Lower leg skin (tissue), 4 donors: Measurements from ENCODE around the gene KAZN. TPM values are rescaled to one million over a fixed set of nuclear protein-coding genes. Genes with fewer than 3 reads are reported as not detected.

Experiments
- DNase-seq, 2 donors: peaks; one replicate each; pipeline ENCODE4 v3.0.0-alpha.2; 2019; ENCODE audit warnings: low spot score in 2 of 2
- H3K4me3 ChIP-seq: fragments of 200-600 bp; sonication (generic); 2 replicates; pipeline ENCODE4 v1.5.1; 2017; ENCODE audit warnings: mild to moderate bottlenecking, low read depth; ENCODE audit not compliant: poor library complexity, severe bottlenecking
- POLR2A ChIP-seq, 2 donors: fragments of 450-650 bp; IDR thresholded peaks; one replicate each; pipeline ENCODE4 v1.6.1; 2016 to 2017; ENCODE audit warnings: antibody characterized with exemption in 2 of 2, mild to moderate bottlenecking in 1 of 2, moderate library complexity in 1 of 2
- WGBS, 2 donors: methylation state at CpG; one replicate each; pipeline ENCODE4 v1.1.5; 2018; 5-methylcytosine and 5-hydroxymethylcytosine counted together
- intact Hi-C: fragments of 100-400 bp; cut with DNase I; formaldehyde crosslinking; loops from one replicate; pipeline ENCODE4 v1.15.0; 2023; ENCODE audit warnings: low total_unique reads
- total RNA-seq, 4 donors: library from RNA; depleted of rRNA; stranded (reverse); fragments of >200 nt; gene quantifications; one replicate each; pipeline ENCODE4 v1.1.0, GENCODE V29; 2016
- TF ChIP-seq, protein P1 (sequence below), 3 donors: fragments of 450-650 bp; IDR thresholded peaks; one replicate each; pipeline ENCODE4 v1.5.1; 2016; ENCODE audit warnings: antibody characterized with exemption in 3 of 3, mild to moderate bottlenecking in 3 of 3, moderate library complexity in 2 of 3

KAZN gene
- total RNA-seq, 4 donors from 2014 or later, result 21.4 to 36.0 (median 28.4) TPM

DNA sequence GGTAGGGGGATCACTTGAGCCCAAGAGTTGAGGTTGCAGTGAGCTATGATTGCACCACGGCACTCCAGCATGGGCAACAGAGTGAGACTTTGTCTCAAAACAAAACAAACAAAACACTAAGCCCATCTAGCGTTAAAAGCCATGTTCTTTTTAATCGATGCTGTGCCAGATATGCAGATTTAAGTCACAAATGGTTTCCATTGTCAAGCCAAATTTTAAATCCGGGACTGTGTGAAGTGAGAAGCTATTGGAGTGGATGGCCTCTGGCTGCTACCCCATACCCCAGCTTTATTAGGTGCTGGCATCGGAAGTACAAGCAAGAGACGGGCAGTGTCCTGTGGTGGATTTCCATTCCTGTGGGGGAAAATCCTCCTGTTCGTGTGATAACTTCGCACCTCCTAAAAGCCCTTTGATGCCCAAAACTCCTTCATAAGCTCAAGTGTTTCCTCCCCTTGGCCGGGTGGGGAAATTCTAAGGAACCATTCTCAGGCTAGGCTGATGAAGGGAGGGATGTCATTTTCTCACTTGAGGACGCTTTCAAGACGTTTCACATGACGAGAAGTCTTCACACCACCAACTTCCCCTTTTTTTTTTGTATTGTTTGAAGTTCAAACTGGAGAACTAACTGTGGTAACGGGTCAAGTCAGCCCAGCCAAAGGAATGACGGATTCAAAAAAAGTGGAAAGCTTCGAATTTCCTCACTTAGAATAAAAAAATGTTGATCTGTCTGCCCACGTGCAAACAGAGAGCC is 140.8 kb downstream of the KAZN start:
- H3K4me3 ChIP-seq, result no peak overlapping the region
- intact Hi-C loops, result no loop called here
- WGBS, 2 donors, result 74 to 76% methylated on average over 16 of the region's 16 CpGs
- DNase-seq, result no peak
- TF ChIP-seq, protein P1, sequence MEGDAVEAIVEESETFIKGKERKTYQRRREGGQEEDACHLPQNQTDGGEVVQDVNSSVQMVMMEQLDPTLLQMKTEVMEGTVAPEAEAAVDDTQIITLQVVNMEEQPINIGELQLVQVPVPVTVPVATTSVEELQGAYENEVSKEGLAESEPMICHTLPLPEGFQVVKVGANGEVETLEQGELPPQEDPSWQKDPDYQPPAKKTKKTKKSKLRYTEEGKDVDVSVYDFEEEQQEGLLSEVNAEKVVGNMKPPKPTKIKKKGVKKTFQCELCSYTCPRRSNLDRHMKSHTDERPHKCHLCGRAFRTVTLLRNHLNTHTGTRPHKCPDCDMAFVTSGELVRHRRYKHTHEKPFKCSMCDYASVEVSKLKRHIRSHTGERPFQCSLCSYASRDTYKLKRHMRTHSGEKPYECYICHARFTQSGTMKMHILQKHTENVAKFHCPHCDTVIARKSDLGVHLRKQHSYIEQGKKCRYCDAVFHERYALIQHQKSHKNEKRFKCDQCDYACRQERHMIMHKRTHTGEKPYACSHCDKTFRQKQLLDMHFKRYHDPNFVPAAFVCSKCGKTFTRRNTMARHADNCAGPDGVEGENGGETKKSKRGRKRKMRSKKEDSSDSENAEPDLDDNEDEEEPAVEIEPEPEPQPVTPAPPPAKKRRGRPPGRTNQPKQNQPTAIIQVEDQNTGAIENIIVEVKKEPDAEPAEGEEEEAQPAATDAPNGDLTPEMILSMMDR (IDR thresholded peaks at IDR 0.05), result no peak
- TF ChIP-seq POLR2A (IDR thresholded peaks at IDR 0.05), result no peak

DNA sequence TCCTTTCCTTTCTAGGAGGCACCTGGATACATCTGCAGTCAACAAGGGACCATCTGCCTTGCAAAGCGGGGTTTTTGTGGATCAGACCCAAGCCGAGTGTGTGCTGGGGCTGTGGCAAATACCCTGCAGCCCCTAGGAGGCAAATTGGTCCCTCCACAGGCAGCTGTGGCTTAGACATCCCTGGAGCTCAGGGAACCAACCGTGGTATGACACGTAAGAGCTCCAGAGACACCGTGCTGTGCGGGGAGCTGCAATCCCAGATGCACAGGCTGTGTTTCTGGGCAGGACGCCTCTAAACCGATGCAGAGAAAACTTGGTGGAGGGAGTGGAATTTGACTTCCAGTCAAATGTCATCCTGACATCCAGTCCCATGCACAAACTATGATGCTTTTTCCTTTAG is 141.5 kb downstream of the KAZN start:
- TF ChIP-seq, protein P1 (IDR thresholded peaks at IDR 0.05), result no peak
- no peak for TF ChIP-seq POLR2A (IDR thresholded peaks at IDR 0.05)
- intact Hi-C loops, result no loop called here

DNA sequence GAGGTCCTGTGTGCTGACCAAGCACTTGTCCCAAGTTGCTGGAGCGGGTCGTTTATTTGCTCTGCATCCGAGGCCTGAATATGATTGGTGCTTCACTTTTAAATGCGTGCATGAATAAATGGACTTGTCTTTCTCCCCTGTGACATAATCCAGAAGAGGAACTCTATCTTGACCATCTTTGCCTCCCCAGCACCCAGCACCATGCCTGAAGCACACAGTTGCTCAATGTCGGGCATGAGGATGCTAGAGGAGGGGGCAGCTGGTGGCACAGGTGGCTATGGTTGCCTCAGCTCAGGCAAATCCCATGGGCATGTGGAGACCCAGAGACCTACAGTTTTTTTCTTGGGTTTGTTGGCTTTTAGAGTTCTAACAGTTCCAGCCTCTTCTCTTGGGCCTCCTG is 142.6 kb downstream of the KAZN start:
- H3K4me3 ChIP-seq, result no peak overlapping the region
- 92 to 95% methylated on average over 5 of the region's 5 CpGs for WGBS, 2 donors
- TF ChIP-seq, protein P1 (IDR thresholded peaks at IDR 0.05), result no peak
- no peak for TF ChIP-seq POLR2A (IDR thresholded peaks at IDR 0.05)
- DNase-seq, result no peak
- intact Hi-C loops, result no loop called here

More for the DNA sequence above, 141.5 kb downstream of the KAZN start:
- no peak for DNase-seq
- 73 to 82% methylated on average over 8 of the region's 8 CpGs for WGBS, 2 donors
- no peak overlapping the region for H3K4me3 ChIP-seq

DNA sequence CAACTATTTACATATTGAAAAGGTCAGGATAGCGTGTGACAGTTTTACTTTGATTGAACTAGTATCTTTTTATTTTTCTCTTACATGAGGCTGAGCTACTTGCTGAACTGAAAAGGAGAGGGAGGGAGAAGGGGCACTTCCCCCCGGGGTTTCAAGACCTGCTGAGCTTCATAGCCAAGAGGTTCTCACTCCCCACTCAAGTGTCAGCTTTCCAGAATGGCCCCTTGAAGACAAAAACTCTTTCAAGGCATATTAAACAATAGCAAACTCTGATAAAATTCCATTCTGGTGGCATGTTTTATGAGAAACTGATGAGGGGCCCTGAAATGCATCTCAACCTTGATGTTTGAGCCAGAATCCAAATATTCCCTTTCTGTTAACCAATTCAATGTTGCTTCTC is 143.0 kb downstream of the KAZN start:
- intact Hi-C loops, result no loop called here
- H3K4me3 ChIP-seq, result no peak overlapping the region
- TF ChIP-seq, protein P1 (IDR thresholded peaks at IDR 0.05), result no peak
- no peak for TF ChIP-seq POLR2A (IDR thresholded peaks at IDR 0.05)
- DNase-seq, result no peak
- WGBS, 2 donors, result 65 to 76% methylated on average over 2 of the region's 2 CpGs

DNA sequence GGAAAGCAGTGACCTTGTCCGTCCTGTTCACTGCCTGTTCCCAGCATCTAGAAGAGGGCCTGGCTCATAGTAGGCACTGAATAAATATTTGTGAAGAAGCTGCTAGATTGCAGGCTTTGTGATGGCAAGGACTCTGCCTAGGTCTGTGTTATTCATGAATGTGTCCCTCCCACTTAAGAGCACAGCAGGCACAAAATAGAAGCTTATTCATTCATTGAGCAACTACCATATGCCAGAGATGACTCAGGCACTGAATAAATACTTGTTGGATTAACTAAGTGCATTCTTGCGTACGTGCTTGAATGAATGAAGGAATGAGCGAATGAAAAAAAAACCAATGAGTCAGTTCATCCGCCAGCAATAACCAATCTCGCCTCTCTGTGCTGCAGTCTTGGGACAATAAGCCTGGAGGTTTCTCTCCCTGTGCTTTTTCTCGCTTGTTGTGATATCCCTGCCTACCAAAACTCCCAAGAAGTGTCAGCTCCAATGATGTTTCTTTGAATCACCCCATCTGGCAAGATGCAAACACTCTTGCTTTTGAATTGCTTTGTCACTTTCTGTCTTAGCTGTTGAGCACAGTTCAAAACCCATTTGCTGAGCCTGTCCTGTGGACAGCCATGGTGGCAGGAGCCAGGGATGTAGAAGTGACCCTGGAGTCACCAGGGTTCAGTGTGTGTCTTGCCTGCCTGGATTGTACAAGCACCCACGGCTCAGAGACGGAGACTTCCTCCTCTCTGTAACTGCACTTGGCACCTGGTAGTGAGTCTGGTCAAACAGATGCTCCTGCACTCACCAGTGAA is 143.9 kb downstream of the KAZN start:
- H3K4me3 ChIP-seq, result no peak overlapping the region
- 32 to 34% methylated on average over 9 of the region's 9 CpGs for WGBS, 2 donors
- intact Hi-C loops, result no loop called here
- TF ChIP-seq, protein P1 (IDR thresholded peaks at IDR 0.05), result no peak
- no peak for TF ChIP-seq POLR2A (IDR thresholded peaks at IDR 0.05)
- peak in 1 of 2 donors; percentile 33 for DNase-seq
